LHCN-M2 (cell line): ENCODE measurements around the gene MYZAP. TPM values are rescaled to one million over a fixed set of nuclear protein-coding genes. Genes with fewer than 3 reads are reported as not detected.
"Not testable (repeated sequence)": the region's sequence is repeated elsewhere in the genome, so short reads cannot be mapped to it uniquely, and the experiment has no call there.

ENCODE experiments used
- DNase-seq: peaks from one replicate; pipeline ENCODE4 v3.0.0-alpha.2; 2012; ENCODE audit warnings: low read depth
- total RNA-seq: library from RNA; depleted of rRNA; stranded (reverse); fragments of >200 nt; gene quantifications from 2 replicates; pipeline ENCODE4 v1.2.3, GENCODE V29; 2014

The MYZAP gene
- total RNA-seq, 1 experiment from 2014 or later, result 0.06 TPM

DNA sequence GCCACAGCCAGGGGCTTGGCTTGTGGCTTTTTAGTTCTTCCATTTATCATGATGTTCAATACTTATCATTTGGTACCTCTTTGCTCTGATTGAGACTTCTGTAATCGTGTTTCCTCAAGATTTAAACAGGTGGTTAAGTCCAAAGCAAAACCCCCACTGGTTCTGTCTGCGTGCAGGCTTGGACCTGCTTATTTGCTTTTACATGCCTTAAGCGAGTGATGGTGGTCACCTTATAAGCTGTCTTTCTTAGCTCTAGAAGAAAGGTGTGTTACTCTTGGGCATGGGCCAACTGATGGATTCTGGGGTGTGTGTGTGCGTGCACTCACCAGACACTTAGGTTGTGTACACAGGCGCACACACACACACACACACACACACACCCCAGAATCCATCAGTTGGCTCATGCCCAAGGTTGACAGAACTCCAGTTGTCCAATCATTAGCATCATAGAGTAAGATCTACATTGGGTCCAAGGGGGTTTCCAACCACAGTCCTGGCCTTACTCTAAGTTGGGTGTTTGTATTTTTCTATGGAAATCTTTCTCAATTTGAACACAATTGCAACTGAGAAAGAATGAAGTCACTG is 1.2 kb downstream of the MYZAP start:
- no peak for DNase-seq

GRCh38 chr15:57594479-57594878 is 2.8 kb downstream of the MYZAP start:
- DNase-seq, result no peak

GRCh38 chr15:57595011-57595866 is 3.5 kb downstream of the MYZAP start:
- DNase-seq, result peak; percentile 39

DNA sequence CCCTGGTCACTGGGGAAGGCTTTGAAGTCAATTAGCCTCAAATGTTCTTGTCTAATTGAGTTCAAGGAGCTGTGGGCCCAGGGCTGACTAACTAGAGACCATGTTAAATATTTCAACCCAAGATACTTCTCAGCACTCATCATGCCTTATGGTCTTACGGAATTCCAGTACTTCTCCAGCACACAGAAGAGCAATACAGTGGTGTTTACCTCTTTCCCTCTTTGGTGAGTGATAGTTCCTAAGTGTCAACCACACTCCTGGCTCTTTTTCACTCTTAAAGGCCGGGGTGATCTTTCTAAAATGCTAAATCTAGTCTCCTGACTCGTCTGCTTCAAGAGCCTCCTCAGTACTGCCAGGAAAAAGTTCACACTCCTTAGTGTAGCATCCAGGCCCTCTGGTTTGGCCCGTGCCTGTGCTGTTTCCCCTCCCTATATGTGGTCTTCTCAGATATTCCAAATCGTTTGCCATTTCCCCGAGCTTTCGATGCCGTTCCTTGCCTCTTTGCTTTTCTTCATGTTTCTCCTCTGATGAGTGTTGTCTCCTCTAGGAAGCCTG is 4.7 kb downstream of the MYZAP start:
- no peak for DNase-seq

DNA sequence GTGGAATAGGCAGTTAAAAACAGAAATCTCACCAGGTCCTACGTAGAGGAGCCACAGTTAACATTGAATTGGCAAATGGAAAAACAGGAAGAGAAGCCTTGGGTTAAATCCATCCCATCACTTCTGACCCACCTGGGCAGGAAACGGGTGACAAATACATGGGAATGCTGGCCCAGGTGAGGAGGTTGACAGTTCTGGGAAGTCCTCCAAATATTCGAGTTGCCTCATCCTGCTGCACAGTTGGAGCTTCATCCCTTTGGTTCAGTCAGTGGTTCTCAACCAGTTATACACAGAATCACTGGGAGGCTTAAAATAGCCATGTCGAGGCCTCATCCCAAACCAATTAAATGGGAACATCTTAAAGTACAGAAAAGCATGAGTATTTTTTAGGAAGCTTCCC is 5.3 kb downstream of the MYZAP start:
- DNase-seq, result no peak

DNA sequence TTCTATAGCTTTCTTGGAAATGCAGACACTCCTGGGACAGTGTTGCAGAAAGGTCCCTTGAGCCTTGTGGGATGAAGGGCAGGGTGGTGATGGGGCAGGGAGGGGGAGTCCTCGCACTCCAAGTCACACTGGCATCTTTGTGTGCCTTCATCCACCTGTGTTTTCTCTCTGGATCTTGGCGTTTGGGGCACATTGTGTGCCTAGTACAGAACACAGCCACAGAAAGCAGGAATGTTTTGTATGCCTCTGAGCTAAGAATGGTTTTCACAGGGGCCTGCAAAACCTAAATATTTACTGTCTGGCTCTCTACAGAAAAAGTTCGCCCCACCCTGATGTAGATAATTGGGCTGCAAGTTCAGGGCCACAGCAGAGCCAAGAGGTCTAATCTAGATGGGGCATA is 5.7 kb downstream of the MYZAP start:
- no peak for DNase-seq

DNA sequence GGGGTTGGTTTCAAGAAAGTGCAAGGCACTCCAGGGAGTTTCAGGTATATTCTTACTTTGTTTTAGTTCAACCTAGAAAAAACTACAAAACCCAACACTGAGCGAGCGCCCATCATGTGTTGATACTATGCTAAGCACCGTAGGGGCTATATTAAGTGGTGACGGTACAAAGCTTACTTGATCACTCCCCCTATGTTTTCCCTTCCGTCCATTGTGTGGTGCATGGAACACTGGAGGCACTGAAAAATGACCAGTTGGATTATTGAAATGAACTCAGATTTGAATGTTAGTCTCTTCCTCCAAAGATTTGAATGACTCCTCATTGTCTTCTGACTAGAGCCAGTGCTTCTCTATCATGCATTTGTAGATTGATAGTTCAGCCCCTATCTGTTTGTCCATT is 6.6 kb downstream of the MYZAP start:
- no peak for DNase-seq

GRCh38 chr15:57599296-57599810 is 7.6 kb downstream of the MYZAP start:
- DNase-seq, result no peak

GRCh38 chr15:57600197-57600596 is 8.5 kb downstream of the MYZAP start:
- no peak for DNase-seq

GRCh38 chr15:57604507-57604906 is 12.8 kb downstream of the MYZAP start:
- DNase-seq, result no peak

- DNase-seq, result no peak
Observed at GRCh38 chr15:57605491-57605890, 13.8 kb downstream of the MYZAP start.

- no peak for DNase-seq
Observed at GRCh38 chr15:57606048-57606447, 14.3 kb downstream of the MYZAP start.

DNA sequence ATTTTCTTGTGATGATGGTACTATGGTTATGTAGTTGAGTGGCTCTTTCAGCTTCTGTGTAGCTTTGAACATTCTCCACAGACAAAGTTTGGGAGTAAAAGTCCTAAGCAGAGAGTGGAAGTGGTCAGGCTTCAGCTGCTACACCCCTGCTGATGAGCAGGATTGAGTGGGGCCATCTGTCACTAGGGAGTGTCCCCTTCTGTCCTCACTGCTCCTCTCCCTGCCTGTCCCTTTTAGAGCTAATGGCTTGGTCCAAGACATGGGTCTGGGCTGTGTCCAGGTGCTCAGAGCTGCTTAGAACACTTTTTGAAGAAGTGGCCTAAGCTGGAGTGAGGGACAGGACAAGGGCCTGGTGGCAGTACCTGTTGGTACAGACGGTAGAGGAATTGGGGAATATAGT is 15.1 kb downstream of the MYZAP start:
- no peak for DNase-seq

DNA sequence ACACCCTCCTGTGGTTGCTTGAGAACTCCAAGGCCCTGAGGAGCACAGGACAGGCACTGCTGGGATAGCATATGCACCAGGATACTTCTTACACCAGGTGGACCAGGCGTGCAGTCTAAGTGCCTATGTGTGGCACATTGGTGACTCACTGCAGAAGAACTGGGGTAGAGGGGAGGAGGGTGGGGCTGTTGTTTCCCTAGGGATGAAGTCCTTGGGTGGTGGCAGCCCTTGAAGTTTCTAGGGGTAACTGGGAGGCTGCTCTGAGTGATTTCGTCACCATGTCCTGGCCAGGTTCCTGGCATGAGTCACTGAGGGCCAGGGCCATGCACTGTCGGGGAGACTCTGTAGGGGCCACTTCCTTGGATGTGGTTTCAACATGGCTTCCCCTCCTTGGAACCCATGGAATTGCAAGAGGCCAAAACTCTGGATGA is 15.9 kb downstream of the MYZAP start:
- DNase-seq, result peak; percentile 52

DNA sequence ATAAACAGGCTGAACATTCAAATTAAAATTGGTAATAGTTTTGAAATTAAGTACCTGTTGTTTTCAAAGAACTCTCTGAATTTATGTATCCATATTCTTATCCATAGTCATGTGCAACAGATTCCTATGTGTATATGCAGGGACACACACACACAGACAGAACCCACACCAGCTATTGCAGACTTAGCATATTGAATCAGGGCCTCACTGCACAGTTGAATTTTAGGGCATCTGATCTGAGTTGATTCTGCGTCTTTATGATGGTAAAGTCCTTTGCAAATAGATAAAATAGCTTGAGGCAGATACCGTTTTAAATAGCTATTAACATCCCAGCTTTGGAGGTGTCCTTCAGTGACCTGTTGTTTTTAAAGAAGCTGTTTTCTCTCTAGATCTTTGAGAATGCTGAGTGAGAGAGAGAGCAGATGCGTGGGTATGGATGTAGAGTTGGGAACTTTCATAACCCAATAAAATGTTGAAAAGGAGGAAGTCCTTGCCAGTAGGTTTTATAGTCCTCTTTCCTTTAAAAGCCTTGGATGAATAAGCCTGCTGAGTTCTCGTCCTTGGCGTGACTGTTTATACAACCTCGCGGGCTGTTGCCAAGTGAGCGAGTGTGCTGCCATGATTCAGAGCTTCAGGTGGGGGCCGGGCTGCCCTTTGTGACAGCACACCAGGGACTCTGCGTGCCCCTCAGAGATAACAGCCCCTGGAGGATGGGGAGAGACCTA is 18.3 kb downstream of the MYZAP start:
- peak; percentile 35 for DNase-seq

- no peak for DNase-seq
Observed at GRCh38 chr15:57611123-57611522, 19.4 kb downstream of the MYZAP start.

- DNase-seq, result peak; percentile 30
Observed at GRCh38 chr15:57611938-57612337, 20.2 kb downstream of the MYZAP start.

DNA sequence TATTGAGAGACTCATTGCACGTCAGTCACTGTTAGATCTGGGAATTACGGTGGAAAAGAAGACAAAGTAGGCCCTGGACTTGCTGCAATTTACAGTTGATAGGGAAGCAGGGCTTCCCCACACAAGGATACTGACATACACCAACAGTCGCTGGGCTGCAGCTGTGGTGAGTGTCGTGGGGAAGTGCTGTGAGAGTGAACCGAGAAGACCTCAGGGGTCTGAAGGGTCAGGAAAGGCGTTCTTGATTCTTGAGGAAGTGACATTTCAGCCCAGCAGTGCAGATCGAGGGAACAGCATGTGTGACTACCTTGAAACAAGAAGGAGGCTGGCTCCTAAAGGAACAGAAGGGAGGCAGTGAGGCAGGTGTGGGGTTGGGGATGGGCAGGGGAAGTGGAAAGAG is 22.5 kb downstream of the MYZAP start:
- no peak for DNase-seq

GRCh38 chr15:57615951-57616496 is 24.3 kb downstream of the MYZAP start:
- DNase-seq, result not testable (repeated sequence)

DNA sequence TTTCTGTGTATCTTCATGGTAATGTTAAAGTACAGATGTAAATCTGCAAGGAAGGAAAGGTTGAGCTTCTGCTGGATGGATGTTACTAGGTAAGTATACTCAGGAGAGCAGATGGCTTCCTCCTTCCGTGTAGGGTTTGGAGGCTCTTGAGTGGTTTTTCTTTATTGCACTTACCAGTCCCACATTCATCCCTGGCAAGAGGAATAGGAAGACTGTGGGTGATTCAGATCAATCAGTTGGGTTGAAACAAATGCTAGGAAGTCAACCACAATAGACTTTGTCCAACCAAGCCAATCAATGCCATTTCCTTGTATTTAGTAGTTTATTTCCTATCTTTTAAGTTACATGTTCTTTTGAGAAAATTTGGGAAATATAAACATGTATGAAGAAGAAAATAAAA is 26.6 kb downstream of the MYZAP start:
- no peak for DNase-seq

- no peak for DNase-seq
Observed at GRCh38 chr15:57619746-57620145, 28.0 kb downstream of the MYZAP start.

DNA sequence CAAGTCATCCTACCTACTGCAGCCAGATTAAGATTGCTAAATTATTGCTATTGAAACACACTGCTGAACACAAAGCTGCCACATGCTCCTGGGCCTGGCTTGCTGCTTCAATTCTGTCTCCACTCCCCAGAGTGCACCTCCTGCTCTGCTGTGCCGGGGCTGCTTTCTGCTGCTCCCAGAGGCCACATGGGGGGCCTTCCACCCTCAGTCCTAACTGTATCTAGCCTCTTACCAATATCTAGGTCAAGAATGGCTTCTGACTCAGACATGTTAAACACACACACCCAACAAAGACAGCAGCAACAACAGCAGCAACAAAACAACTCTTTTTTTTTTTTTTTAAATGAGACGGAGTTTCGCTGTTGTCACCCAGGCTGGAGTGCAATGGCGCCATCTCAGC is 33.0 kb downstream of the MYZAP start:
- DNase-seq, result no peak
